Type B pancreatic cell (in vitro differentiated cells): ENCODE data around the gene DKKL1. TPM values are rescaled to one million over a fixed set of nuclear protein-coding genes. Genes with fewer than 3 reads are reported as not detected.
A peak's percentile ranks its signal among the peaks of the same experiment; 100 is the strongest.

ENCODE experiments used
- DNase-seq: peaks from one replicate; pipeline ENCODE4 v3.0.0; 2021; ENCODE audit warnings: mixed read lengths; ENCODE audit not compliant: unreplicated experiment; ENCODE audit errors: extremely low spot score
- H3K27ac Mint-ChIP-seq: 2 replicates; pipeline ENCODE4 v1.8.0; 2021; ENCODE audit warnings: mild to moderate bottlenecking, mixed read lengths
- H3K27me3 Mint-ChIP-seq: 2 replicates; pipeline ENCODE4 v1.8.0; 2021; ENCODE audit warnings: mixed read lengths
- H3K36me3 Mint-ChIP-seq: 2 replicates; pipeline ENCODE4 v1.8.0; 2021; ENCODE audit warnings: mixed read lengths
- H3K4me1 Mint-ChIP-seq: one replicate; pipeline ENCODE4 v1.8.0; 2021; ENCODE audit warnings: mixed read lengths; ENCODE audit not compliant: unreplicated experiment
- H3K4me3 Mint-ChIP-seq: 2 replicates; pipeline ENCODE4 v1.8.0; 2021; ENCODE audit warnings: mild to moderate bottlenecking, mixed read lengths
- H3K9me3 Mint-ChIP-seq: 2 replicates; pipeline ENCODE4 v1.8.0; 2021; ENCODE audit warnings: mixed read lengths
- CTCF ChIP-seq: fragments of 200-600 bp; sonication (generic); conservative IDR thresholded peaks from 2 replicates; pipeline ENCODE4 v1.5.0; 2021; ENCODE audit warnings: antibody characterized with exemption, mild to moderate bottlenecking
- total RNA-seq: library from RNA; stranded (reverse); gene quantifications from 2 replicates; pipeline ENCODE4 v1.2.1, GENCODE V29; 2021; ENCODE audit warnings: low replicate concordance

The DKKL1 gene
- total RNA-seq, 1 donor from 2014 or later, result 9.4 TPM

GRCh38 chr19:49347835-49348234 is 15.8 kb upstream of the DKKL1 start:
- Mint-ChIP-seq H3K27me3 (no peaks in the 10 kb centered on the region), H3K27ac (peak overlapping the region; percentile 36), H3K4me1 (no peaks in the 10 kb centered on the region), H3K4me3 (no peak overlapping the region), H3K9me3 (no peaks in the 10 kb centered on the region), H3K36me3 (peaks cover 37% of the 10 kb centered on the region)
- TF ChIP-seq CTCF, result peak; percentile 37
- no peak for DNase-seq

- DNase-seq, result no peak
- TF ChIP-seq CTCF, result no peak
- Mint-ChIP-seq H3K4me1 (no peaks in the 10 kb centered on the region), H3K36me3 (peaks cover 37% of the 10 kb centered on the region), H3K27me3 (no peaks in the 10 kb centered on the region), H3K4me3 (no peak overlapping the region), H3K9me3 (no peaks in the 10 kb centered on the region), H3K27ac (peak overlapping the region; percentile 36)
Measured at GRCh38 chr19:49348305-49349189, 15.1 kb upstream of the DKKL1 start.

GRCh38 chr19:49349567-49349966 is 14.1 kb upstream of the DKKL1 start:
- H3K36me3 Mint-ChIP-seq, result peaks cover 40% of the 10 kb centered on the region
- no peaks in the 10 kb centered on the region for H3K9me3 Mint-ChIP-seq
- no peak for DNase-seq
- no peak for TF ChIP-seq CTCF
- H3K4me3 Mint-ChIP-seq, result no peak overlapping the region
- H3K27ac Mint-ChIP-seq, result no peak overlapping the region
- no peaks in the 10 kb centered on the region for H3K4me1 Mint-ChIP-seq
- no peaks in the 10 kb centered on the region for H3K27me3 Mint-ChIP-seq

- peak overlapping the region; percentile 27 for H3K4me3 Mint-ChIP-seq
- peaks cover 13% of the 10 kb centered on the region for H3K4me1 Mint-ChIP-seq
- no peak for TF ChIP-seq CTCF
- H3K27me3 Mint-ChIP-seq, result no peaks in the 10 kb centered on the region
- no peak for DNase-seq
- no peaks in the 10 kb centered on the region for H3K9me3 Mint-ChIP-seq
- H3K36me3 Mint-ChIP-seq, result peaks cover 29% of the 10 kb centered on the region
- H3K27ac Mint-ChIP-seq, result peak overlapping the region; percentile 72
Measured at GRCh38 chr19:49355909-49356353, 7.7 kb upstream of the DKKL1 start.

- H3K27me3 Mint-ChIP-seq, result no peaks in the 10 kb centered on the region
- H3K36me3 Mint-ChIP-seq, result peaks cover 25% of the 10 kb centered on the region
- peak overlapping the region; percentile 27 for H3K4me3 Mint-ChIP-seq
- H3K9me3 Mint-ChIP-seq, result no peaks in the 10 kb centered on the region
- DNase-seq, result no peak
- peaks cover 13% of the 10 kb centered on the region for H3K4me1 Mint-ChIP-seq
- no peak for TF ChIP-seq CTCF
- H3K27ac Mint-ChIP-seq, result peak overlapping the region; percentile 72
Measured at GRCh38 chr19:49356382-49356781, 7.3 kb upstream of the DKKL1 start.
